ENCODE data around the gene RSU1. TPM values are rescaled to one million over a fixed set of nuclear protein-coding genes. Genes with fewer than 3 reads are reported as not detected.

Gene RSU1
- polyA plus RNA-seq (125 to 144 TPM (median 133 TPM) in 3 replicates), polyA minus RNA-seq (43.8 to 110 TPM (median 89.2 TPM) in 3 replicates)
- 13.9 TPM for polyA plus RNA-seq (2011; ENCODE audit: low read depth)
- 138 and 182 TPM in 2 replicates for polyA plus RNA-seq (2011; cell fraction: cytosol; rRNA removed)
- 107 and 112 TPM in 2 replicates for polyA plus RNA-seq (2011; cell fraction: nucleus; rRNA removed)
- polyA plus RNA-seq (2012; ENCODE audit: low replicate concordance) = 42.7 and 77.7 TPM in 2 replicates
- polyA minus RNA-seq (2011; cell fraction: cytosol; rRNA and poly(A)+ RNA removed) = 61.2 TPM
- polyA minus RNA-seq (2011; cell fraction: nucleus; rRNA and poly(A)+ RNA removed) = 28.2 and 55.0 TPM in 2 replicates

DNA sequence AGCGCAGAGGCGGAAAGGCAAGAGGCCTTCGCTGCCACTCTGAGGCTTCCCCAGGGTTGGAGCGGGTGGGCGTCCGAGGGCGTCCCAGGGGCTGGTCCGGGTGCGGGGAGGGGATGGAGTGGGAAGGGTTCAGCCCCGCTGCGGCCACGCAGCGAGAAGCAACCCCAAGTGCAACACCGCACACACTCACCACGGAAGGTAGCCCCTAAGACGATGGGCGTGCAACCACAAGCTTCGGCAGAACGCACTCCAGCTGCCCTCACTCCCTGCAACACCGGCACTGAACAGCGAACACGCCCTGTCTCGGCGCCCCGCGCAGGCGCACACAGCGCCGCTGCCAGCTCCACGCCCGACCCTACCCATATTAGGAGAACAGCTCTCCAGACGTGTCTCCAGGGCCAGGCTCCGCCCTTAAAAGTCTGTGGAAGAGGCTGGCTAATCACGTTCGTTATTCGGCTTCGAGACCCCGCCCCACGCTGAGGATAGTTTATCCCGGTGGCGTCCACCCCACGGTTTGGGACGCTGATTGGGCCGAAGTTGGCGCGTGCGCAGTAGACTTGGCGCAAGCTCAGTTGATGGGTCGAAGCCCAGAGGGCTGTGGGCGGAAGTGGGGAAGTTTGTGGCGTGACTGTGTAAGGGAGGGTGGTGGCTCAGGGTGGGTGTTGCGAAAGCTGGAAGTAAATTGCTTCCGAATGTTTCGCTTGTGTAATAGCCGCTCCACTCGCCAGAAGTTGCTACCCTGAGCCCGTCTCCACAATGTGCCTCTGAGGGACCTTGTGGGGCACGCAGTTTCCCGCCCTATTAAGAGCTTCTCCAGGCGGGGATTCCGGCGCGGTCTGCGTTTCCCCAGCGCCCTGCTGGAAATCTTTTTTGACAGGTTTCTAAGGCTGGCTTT is at the start of gene RSU1:
Gene RSU1, minus strand, starts transcription at position 300 of the 895 bp plus-strand sequence. CDS start 343 bp downstream, outside the sequence.
- peaks cover 15% of the 10 kb centered on the region for H3K4me1 ChIP-seq (ENCODE audit: control insufficient read depth, extremely low read depth, insufficient read depth, low read length)
- no peaks in the 10 kb centered on the region for H3K9me3 ChIP-seq (ENCODE audit: control insufficient read depth, low read depth, low read length)
- H3K4me2 ChIP-seq (ENCODE audit: control insufficient read depth, extremely low read depth, insufficient read depth, low read depth, low read length) = peak within 1 kb of the TSS; percentile 94
- FAIRE-seq = peak; percentile 90
- H3K27me3 ChIP-seq (ENCODE audit: control insufficient read depth, extremely low read depth, insufficient read depth, low read length) = no peaks in the 10 kb centered on the region
- no peaks in the 10 kb centered on the region for H4K20me1 ChIP-seq (ENCODE audit: control insufficient read depth, extremely low read depth, insufficient read depth, low read length)
- H3K79me2 ChIP-seq (ENCODE audit: control insufficient read depth, insufficient read depth, low read length) = peaks cover 35% of the 10 kb centered on the region
- no peak for TF ChIP-seq EZH2 (IDR thresholded peaks at IDR 0.05; ENCODE audit: low read length)
- no peak for TF ChIP-seq CTCF (optimal IDR thresholded peaks at IDR 0.05 in 1 of 3, IDR thresholded peaks at IDR 0.05 in 1 of 3, conservative IDR thresholded peaks at IDR 0.05 in 1 of 3; ENCODE audit: extremely low read depth in 1 of 3, insufficient read depth in 2 of 3, low read length in 3 of 3)
- dilution Hi-C loops (cut with MboI; ENCODE audit: extremely low pct_ligation_motif_present, low sequenced_read_pairs) = loop anchor here (25.0 kb wide), 1 partner anchor 930 kb away; no protein-coding TSS in a partner anchor
- peak; percentile 99 for DNase-seq (ENCODE audit: low read depth, low spot score)
- H3K36me3 ChIP-seq (ENCODE audit: control insufficient read depth in 2 of 2, extremely low read depth in 1 of 2, insufficient read depth in 2 of 2, low read length in 2 of 2) = peaks cover 0 to 4% of the 10 kb centered on the region in 2 experiments
- H3K9ac ChIP-seq (ENCODE audit: control insufficient read depth, extremely low read depth, insufficient read depth, low read length) = peak within 1 kb of the TSS; percentile 85
- no peaks in the 10 kb centered on the region for H3K9me1 ChIP-seq (ENCODE audit: control insufficient read depth, extremely low read depth, insufficient read depth, low read length)
- H3K27ac ChIP-seq (ENCODE audit: control insufficient read depth, insufficient read depth, low read length) = peak within 1 kb of the TSS; percentile 84
- peak within 1 kb of the TSS; percentile 86 to 95 (median 88) for H3K4me3 ChIP-seq (ENCODE audit: control insufficient read depth in 2 of 3, extremely low read depth in 1 of 3, insufficient read depth in 2 of 3, low read depth in 1 of 3, low read length in 3 of 3)
- H2AFZ ChIP-seq (ENCODE audit: control insufficient read depth, low read length) = peak within 1 kb of the TSS; percentile 93

DNA sequence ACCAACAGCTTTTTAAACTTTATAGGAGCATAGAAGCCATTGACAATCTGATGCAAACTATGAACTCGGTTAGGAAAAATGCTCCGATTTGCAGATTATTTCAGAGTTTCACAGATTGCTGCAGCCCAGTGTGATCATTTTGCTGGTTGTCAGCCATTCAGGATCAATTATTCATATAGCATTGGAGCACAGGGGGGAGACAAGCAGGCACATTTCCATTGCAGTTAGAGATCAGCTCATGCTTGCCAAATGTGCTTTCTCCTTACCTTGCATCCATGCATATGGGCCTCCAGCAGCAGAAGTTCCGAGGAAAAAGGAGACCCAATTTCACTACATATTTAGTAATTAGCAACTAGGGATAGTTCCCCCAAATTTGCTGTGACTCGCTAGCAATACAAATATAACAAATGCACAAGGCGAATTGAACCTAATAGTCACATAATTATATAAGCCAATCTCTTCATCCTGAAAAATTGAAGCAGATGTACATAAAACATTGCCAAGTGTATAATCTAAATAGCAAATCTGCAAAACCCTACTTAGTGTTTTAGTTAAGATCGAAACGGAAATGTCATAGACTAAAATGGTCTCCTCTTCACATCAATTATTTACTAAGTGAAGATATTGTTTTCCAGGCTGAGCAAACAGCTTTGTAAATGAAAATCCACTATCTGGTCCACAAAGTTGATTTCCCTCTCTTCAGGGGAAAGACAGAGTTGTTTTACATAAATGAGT is 49.5 kb upstream of the RSU1 start:
- dilution Hi-C loops (cut with MboI; ENCODE audit: extremely low pct_ligation_motif_present, low sequenced_read_pairs) = no loop called here
- no peaks in the 10 kb centered on the region for H4K20me1 ChIP-seq (ENCODE audit: control insufficient read depth, extremely low read depth, insufficient read depth, low read length)

More for the DNA sequence above, 49.5 kb upstream of the RSU1 start:
- Histone ChIP-seq H3K9me3 (ENCODE audit: control insufficient read depth, low read depth, low read length) (no peaks in the 10 kb centered on the region), H3K9ac (ENCODE audit: control insufficient read depth, extremely low read depth, insufficient read depth, low read length) (no peak overlapping the region), H3K4me1 (ENCODE audit: control insufficient read depth, extremely low read depth, insufficient read depth, low read length) (peaks cover 5% of the 10 kb centered on the region), H3K79me2 (ENCODE audit: control insufficient read depth, insufficient read depth, low read length) (no peaks in the 10 kb centered on the region), H3K27me3 (ENCODE audit: control insufficient read depth, extremely low read depth, insufficient read depth, low read length) (no peaks in the 10 kb centered on the region), H3K36me3 (ENCODE audit: control insufficient read depth in 2 of 2, extremely low read depth in 1 of 2, insufficient read depth in 2 of 2, low read length in 2 of 2) (no peaks in the 10 kb centered on the region), H3K27ac (ENCODE audit: control insufficient read depth, insufficient read depth, low read length) (no peak overlapping the region), H3K4me3 (ENCODE audit: control insufficient read depth in 2 of 3, extremely low read depth in 1 of 3, insufficient read depth in 2 of 3, low read depth in 1 of 3, low read length in 3 of 3) (no peak overlapping the region), H3K4me2 (ENCODE audit: control insufficient read depth, extremely low read depth, insufficient read depth, low read depth, low read length) (no peak overlapping the region), H2AFZ (ENCODE audit: control insufficient read depth, low read length) (no peak overlapping the region), H3K9me1 (ENCODE audit: control insufficient read depth, extremely low read depth, insufficient read depth, low read length) (no peaks in the 10 kb centered on the region)
- DNase-seq (ENCODE audit: low read depth, low spot score) (no peak), FAIRE-seq (no peak)
- TF ChIP-seq EZH2 (IDR thresholded peaks at IDR 0.05; ENCODE audit: low read length) = no peak
- TF ChIP-seq CTCF (optimal IDR thresholded peaks at IDR 0.05 in 1 of 3, IDR thresholded peaks at IDR 0.05 in 1 of 3, conservative IDR thresholded peaks at IDR 0.05 in 1 of 3; ENCODE audit: extremely low read depth in 1 of 3, insufficient read depth in 2 of 3, low read length in 3 of 3) = no peak
